ENCODE results near the gene LMBR1L.

The LMBR1L gene

GRCh38 chr12:49055978-49056754 is 54.5 kb downstream of the LMBR1L start:
- DNase-seq (ENCODE audit: insufficient read length, low spot score) (peak; percentile 76), FAIRE-seq (peak; percentile 11)
- TF ChIP-seq CTCF (IDR thresholded peaks at IDR 0.05; ENCODE audit: insufficient read depth, missing control alignments) = no peak

DNA sequence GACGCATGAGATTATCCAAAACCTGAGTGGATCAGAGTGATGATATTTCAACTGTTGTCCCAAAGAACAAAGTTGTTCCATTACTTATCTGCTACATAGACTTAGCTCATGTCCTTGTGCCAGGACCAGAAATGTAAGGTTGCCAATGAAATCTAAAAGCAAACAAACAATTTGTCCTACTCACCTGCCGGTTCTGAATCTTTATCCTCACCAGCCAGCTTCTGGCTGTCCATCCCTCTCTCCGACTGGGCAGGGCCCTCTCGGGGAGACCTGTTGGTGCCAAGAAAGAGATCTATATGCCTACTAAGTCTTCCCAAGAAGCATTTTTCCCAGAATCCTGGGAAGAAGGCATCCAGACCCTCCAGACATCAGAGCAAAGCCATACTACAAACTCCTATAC is 55.6 kb downstream of the LMBR1L start:
- FAIRE-seq (no peak), DNase-seq (ENCODE audit: insufficient read length, low spot score) (no peak)
- TF ChIP-seq CTCF (IDR thresholded peaks at IDR 0.05; ENCODE audit: insufficient read depth, missing control alignments) = no peak

DNA sequence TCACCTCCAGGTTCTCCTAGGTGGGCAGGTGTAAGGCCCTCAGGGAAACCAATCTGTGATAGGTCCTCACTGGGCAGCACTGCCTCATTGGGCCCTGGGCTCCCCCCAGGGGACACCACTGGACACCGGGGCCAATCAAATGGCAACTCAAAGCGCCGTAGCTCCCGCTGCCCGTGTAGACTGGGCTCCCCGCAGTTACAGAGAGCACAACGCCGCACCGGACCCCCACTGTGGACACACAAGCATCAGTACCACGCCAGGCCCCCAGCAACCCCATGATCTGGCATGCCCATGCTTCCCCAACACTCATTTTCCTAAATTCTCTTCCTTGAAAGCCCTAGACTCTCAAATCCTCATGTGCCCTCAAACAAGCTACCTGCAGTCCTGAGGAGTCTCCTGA is 56.1 kb downstream of the LMBR1L start:
- FAIRE-seq (no peak), DNase-seq (ENCODE audit: insufficient read length, low spot score) (no peak)
- no peak for TF ChIP-seq CTCF (IDR thresholded peaks at IDR 0.05; ENCODE audit: insufficient read depth, missing control alignments)

DNA sequence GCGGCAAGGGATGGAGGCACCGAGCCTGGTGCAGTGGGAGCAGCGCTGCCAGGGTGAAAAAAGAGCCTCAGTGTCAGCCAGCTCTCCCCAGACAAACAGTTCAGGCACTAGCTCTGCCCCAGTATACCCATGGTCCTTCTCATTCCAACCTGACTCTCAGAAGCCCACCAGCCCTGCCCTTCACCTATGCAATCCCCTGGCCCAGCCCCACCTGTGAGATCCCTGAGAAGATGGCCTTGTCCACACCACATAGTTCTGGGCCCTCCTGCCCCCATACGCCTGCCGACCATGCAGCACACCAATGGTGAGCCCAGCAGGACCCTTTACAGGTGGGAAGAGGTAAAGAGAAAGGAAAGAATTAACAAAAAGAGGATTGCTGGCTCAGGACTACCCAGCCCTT is 56.6 kb downstream of the LMBR1L start:
- TF ChIP-seq CTCF (IDR thresholded peaks at IDR 0.05; ENCODE audit: insufficient read depth, missing control alignments) = no peak
- FAIRE-seq (no peak), DNase-seq (ENCODE audit: insufficient read length, low spot score) (no peak)

DNA sequence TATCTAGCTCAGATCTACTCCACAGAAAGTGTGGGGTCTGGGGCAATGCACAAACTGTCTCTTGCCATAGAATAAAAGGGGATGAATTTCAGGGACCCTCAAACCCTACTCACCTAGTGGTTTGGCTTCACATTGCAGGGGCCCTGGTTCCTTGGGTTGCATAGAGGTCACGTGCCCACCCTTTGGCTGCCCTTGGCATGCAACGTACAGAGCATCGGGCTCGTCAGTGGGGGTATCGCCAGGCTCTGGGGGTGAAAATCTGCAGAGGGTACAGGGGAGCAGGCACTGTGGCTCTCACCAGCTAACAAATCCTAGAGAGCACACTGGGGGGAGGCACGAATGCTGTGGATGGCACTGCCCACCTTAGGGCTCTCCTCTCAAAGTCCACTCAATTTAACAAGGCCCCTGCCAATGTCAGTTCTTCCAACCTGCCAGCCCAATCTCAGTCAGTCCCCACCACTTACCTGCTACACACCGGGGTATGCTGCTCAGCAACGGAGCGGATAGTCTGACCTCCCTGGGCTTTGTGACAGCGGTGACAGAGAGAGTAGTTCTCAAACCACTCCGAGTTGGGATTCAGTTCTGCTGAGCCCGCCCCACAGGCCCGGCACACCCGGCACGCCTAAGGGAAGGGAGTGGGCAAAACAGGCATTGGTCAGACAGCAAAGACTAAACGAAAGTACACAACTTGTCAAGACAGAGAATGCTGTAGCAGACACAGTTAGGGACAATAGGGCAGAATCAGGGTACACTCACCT is 58.0 kb downstream of the LMBR1L start:
- no peak for TF ChIP-seq CTCF (IDR thresholded peaks at IDR 0.05; ENCODE audit: insufficient read depth, missing control alignments)
- FAIRE-seq (no peak), DNase-seq (ENCODE audit: insufficient read length, low spot score) (no peak)

DNA sequence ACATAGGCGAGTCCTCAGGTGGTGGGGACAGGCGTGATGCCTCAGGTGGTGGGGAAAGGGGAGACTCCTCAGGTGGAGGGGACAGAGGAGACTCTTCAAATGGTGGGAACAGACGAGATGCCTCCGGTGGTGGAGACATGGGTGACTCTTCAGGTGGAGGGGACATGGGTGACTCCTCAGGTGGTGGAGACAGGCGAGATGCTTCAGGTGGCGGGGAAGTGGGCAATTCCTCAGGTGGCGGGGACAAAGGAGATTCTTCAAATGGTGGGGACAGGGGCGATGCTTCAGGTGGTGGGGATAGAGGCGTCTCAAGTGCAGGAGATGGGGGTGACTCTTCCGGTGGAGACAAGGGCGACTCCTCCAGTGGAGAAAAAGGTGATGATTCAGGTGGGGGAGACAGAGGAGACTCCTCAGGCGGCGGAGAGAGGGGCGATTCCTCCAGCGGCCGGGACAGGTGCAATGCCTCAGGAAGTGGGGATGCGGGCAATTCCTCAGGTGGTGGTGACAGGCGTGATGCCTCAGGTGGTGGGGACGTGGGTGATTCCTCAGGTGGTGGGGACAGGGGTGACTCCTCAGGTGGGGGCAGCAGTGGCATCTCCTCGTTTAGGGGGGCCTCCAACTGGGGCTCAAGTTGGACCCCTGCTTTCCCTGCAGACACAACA is 58.7 kb downstream of the LMBR1L start:
- no peak for FAIRE-seq
- no peak for TF ChIP-seq CTCF (IDR thresholded peaks at IDR 0.05; ENCODE audit: insufficient read depth, missing control alignments)

More for the DNA sequence above, 58.7 kb downstream of the LMBR1L start:
- DNase-seq (ENCODE audit: insufficient read length, low spot score) = no peak
